ENCODE data around the gene NOCT.
"Not testable (repeated sequence)": the region's sequence is repeated elsewhere in the genome, so short reads cannot be mapped to it uniquely, and the experiment has no call there.

NOCT gene

DNA sequence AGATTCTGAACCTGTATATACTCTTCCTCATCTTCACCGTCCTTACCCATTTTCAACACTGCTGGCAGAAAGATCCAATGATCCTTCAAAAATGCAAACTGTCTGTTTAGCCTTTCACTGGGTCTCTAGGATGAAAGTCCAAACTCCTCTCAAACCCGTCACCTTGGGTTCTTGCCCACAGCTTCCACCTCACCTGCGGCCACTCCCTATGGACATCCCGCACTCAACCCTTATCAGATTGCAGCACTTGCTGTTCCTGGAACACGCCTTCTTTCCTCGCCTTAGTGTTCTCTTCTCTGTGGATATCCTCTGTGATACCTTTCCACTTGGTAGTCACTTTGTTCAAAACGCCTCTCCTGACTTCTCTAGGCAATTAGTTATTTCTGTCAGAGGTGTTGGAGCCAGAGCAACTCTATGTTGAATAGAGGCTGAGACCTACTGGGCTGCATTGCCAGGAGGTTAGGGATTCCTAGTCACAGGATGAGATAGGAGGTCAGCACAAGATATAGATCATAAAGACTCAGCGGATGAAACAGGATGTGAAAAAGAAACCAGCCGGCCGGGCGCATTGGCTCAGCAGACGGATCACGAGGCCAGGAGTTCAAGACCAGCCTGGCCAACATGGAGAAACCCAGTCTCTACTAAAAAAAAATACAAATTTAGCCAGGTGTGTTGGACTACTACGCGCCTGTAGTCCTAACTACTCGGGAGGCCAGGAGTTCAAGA, 4.2 kb upstream of the NOCT start:
- no peak for DNase-seq

DNA sequence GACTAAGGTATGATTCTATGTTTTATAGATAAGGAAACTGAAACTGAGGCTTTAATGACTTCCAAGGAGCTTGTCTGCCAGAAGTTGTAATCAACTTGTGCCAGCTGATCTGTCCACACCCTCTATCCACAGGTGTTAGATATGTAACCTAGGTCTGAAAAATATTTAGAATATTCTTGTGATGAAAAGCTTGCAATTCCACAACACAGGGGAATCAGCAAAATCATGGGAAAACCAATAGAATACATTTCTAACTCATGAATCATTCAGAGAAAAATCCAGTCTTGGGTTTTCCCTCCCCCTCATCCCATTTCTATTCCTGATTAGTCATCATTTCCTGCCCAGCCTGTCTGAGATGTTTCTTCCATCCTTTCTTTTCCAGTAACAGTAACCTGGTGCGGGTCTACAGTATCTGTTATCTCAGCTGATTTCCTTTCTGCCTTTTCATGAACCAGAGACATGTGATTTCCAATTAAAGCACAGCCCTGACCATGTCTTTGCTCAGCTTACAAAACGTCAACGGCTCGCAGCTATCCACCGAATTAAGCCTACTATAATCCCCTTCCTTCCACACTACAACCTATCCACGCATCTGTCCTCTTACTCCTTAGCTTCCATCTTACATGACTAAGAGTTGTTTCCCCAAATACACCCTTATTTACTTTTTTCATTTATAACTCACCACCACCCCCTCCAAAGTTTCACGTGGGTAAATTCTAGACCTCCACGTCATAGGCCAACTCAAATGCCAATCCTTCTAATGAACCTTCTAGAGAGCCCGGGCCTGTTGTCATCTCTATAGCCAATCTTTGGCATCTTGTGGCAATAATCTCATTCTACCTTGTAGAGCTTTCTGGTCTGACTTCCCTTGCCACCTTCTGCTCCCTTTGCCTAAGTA, 961 bp upstream of the NOCT start:
- DNase-seq = peak; percentile 14

DNA sequence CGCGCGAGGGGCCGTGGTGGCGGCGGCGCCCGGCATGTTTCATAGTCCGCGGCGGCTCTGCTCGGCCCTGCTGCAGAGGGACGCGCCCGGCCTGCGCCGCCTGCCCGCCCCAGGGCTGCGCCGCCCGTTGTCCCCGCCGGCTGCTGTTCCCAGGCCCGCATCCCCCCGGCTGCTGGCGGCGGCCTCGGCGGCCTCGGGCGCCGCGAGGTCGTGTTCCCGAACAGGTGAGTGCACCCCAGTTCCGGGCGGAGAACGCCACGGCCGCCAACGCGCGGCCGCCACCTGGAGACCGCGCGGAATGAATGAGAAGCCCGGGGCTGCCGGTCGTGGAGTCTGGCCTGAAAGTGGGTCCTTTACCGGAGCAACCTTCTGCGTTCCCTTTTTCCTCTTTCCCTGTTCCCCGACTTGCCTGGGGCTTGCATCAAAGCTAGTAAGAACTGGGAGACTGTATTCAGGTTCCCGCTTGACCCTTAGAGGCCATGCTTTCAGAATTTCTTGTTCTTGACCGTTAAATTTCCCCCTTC, 429 bp downstream of the NOCT start:
- no peak for DNase-seq

DNA sequence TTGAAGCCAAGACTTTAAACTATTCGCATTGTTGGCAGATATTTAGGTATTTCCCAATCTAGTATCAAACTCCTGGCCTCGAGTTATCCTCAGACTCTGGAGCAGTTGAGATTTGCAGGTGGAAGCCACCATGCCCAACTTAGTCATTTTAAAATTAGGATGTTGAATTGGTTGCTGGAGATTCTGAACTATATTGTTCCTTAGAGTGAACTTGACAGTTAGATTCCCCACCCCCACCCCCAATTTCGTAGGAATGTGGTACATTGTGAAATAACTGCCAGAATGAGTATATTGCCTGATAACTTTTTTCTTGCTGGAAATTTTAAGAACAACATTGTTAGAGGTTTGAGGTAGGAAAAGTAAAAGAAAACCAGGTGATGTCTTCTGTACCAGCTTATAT, 2.3 kb downstream of the NOCT start:
- DNase-seq = no peak

DNA sequence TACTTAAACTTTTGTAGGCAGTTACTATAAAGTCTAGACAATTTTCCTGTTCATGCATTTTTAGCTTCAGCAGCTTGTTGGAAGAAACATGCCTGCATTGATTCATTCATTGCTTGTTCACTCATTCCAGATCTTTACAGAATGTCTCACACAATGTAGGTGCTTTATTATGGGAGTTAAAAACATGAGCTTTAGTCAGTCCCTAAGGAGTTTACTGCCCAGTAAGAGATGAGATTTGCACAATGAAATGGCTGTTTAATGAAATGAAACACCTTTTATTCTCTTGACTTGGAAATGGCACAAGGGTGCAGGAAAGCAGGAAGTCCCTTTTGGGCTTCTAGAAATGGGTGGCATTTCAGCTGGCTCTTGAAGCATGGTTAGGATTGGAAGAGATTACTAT, 2.9 kb downstream of the NOCT start:
- DNase-seq = no peak

DNA sequence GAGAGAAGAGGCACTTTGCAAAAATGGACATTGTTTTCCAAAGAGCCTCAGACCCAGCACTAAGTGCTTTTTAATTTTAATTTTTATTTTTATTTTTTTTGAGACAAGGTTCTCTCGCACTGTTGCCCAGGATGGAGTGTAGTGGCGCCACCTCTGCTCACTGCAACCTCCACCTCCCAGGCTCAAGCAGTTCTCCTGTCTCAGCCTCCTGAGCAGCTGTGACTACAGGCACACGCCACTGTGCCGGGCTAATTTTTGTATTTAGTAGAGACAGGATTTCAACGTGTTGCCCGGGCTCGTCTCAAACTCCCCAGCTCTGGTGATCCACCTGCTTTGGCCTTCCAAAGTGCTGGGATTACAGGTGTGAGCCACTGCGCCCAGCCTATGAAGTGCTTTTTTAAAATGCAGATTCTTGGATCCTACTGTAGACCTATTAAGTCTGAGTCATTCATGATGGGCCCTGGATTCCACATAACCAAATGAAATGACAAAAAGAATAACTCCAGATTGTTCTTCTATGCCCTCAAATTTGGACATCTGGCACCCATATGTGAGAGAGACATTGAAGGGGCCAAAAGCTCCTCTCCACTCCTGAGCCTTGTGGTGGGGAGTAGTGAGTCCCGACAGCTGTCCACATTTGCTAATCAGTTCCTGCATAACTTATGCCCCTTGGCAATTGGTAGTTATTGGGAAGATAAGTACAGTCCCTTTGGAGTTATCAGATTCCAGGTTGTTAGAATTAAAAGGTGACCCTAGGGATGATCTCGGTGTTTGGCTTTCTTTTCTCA, 3.6 kb downstream of the NOCT start:
- DNase-seq = no peak

DNA sequence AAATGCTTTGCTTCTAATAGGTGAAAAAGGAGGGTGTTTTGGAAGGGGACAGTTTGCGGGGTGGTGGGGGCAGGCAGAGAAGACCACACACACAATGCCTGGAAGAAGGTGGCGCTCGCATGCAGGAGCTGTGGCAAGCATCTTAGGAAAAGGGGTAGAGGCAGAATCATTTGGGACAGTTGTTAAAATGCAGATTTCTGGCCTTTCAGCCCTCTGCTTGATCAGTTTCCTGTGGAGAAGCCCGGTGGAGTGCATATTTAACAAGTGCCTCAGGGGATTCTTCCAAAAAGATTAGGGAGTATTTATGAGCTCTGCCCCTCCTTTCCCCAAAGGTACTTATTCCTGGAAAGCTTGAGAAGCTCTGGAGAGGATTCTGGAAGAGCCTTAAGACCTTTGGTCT, 4.8 kb downstream of the NOCT start:
- no peak for DNase-seq

DNA sequence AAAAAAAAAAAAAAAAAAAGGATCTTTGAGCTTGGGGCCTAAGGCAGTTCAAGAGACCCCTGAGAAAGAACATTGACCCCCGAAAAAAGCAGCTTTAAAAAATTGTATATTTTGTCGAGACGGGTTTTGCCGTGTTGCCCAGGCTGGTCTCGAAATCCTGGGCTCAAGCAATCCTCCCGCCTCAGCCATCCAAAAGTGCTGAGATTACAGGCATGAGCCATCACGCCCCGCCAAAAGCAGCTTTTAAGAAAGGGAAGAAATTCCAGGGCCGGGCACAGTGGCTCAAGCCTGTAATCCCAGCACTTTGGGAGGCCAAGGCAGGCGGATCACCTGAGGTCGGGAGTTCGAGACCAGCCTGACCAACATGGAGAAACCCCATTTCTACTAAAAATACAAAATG, 5.5 kb downstream of the NOCT start:
- DNase-seq = not testable (repeated sequence)

DNA sequence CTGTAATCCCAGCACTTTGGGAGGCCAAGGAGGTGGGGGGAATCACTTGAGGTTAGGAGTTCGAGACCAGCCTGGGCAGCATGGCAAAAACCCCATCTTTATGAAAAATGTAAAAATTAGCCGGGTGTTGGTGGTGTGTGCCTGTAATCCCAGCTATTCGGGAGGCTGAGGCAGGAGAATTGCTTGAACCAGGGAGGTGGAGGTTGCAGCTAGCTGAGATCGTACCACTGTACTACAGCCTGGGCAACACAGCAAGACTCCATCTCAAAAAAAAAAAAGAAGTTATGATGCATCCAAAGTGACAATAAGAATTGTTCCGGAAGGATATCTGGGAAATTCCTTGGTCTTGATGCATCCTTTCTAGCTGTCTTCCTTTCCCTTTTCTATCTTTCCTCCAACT, 7.3 kb downstream of the NOCT start:
- no peak for DNase-seq

DNA sequence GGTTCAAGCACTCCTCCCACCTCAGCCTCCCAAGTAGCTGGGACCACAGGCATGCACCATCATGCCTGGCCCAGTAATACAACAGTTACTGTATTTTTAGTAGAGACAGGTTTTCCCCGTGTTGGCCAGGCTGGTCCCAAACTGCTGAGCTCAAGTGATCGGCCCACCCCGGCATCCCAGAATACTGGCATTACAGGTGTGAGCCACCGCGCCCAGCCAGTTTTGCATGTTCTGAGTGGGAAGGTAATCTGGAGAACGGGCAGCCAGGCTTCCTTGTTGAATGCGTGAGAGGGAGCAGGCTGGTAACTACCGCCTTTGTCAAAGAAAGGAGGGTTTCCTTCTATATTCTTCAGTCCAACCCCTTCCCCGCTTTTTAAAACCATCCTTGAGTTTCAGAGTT, 9.1 kb downstream of the NOCT start:
- no peak for DNase-seq

DNA sequence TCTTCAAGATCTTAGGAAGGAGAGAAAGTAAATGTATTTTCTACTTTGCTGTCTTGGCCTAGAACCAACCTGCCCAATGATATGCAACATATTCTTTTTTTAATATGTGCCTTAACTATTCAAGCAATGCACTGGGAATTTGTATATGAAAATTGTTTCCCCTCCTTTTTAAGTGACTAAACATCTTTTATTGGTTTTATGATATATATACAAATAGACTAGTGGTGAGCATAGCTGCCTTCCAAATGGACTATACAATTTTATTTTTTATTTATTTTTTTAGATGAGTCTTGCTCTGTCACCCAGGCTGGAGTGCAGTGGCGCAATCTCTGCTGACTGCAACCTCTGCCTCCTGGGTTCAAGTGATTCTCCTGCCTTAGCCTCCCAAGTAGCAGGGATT, 10.3 kb downstream of the NOCT start:
- DNase-seq = no peak

DNA sequence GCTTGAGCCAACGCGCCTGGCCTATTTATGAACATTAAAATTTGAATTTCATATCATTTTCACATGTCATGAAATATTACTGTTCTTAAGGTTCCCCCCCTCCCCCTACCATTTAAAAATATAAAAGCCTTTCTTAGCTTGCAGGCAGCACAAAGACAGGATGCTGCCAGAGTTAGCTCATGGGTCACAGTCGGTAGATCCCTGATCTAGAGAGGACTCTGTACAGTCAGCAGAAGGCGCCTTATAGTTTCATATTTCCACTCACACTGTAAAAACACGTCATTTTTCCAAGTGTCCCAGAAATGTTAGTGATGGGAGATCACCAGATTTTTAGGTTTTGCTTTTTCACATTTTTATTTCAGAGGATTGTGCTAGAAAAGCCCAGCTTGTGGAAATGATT, 12.2 kb downstream of the NOCT start:
- no peak for DNase-seq

DNA sequence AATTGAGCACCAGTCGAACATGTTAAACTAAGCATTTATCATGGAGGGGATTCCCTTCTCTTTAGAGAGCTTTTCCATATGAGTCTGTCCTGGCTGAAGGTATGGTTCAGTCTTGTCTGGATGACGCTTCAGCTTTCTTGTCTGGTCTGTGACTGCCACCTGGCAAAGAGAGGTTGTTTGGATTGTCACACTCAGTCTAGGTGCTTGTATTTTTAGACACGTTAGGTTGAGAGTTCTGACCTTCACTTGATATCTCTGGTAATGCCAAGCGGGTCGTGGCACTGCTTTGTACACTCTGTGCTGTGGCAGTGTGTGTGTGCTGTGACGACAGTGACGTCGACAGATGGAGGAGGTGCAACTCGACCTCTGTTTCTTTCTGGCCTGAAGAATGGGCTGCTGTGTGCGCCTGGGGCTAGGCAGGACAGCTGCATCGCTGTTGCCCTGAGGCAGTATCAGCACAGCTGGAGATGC, 12.6 kb downstream of the NOCT start:
- DNase-seq = no peak

DNA sequence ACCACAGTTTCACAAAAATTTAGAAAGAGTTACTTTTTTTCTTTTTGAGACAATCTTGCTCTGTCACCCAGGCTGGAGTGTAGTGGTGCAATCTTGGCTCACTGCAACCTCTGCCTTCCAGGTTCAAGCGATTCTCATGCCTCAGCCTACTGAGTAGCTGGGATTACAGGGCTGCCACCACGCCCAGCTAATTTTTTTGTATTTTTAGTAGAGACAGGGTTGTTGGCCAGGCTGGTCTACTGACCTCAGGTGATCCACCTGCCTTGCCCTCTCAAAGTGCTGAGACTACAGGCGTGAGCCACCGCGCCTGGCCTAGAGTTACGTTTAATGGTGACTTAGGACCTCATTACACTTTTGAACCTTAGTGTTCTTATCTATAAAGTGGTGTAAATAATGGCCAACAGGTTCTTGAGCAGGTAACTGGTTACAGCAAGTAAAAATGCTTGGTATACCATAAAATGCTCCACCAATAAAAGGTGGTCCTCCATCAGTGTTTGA, 14.3 kb downstream of the NOCT start:
- DNase-seq = not testable (repeated sequence)

DNA sequence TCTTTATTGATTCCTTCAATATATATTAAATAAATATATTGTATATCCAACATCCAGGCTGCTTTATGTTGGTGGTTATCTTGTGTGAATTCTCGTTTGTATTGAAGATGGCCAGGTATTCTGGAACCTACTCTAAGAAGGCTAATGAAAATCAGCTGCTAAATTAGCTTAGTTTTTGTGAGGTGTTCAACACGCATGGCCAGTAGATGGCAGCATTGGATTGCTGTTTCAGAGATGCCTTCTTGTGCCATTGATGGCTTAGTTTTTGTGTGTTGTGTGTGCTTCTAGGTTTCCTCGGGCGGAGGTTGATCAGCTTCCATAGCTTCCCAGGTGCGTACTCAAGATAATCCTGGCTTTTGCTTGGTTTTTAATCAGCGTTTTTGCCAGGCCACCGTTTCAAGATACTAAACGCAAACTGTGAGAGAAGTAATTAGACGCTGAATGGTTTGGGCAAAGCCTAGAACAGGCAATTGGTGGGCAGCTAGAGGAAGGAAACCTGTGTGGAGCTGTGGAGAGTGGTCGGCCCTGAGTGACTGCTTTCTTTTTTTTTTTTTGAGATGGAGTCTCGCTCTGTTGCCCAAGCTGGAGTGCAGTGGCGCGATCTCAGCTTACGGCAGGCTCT, 15.1 kb downstream of the NOCT start:
- peak; percentile 60 for DNase-seq

DNA sequence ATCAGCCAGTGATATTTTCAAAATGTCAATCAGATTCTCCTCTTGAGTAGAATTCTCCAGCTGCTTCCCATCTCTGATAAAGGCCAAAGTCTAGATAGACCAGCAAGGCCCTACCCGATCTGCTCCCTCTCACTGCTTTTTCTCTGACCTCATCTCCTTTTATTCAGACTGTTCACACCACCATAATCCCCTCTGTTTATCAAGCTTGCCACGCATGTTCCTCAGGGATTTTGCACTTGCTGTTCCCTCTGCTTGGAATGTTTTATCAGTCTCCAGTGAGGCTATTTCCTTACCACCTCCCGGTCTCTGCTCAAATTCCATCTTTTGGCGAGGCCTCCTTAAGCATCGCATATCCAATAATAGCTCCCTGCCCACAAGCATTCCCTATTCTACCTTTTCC, 20.1 kb downstream of the NOCT start:
- DNase-seq = no peak

DNA sequence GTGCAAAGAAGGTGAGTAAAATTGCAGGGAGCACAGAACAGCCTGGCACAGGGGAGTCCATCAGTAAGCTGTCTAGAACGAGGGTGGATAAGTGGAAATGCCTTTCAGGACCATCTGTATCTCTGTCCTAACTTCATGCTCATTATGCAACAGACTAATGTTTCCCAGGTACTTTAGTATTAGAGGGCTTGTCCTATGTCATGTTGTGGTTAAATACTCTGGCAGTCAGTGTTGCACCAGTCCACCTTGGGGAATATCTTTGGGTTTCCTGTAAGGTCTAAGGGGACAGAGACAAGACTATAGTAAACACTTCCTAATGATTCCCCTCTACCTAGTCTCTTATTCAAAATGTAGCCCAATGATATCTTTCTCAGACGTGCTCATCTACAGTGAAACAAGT, 21.3 kb downstream of the NOCT start:
- no peak for DNase-seq

DNA sequence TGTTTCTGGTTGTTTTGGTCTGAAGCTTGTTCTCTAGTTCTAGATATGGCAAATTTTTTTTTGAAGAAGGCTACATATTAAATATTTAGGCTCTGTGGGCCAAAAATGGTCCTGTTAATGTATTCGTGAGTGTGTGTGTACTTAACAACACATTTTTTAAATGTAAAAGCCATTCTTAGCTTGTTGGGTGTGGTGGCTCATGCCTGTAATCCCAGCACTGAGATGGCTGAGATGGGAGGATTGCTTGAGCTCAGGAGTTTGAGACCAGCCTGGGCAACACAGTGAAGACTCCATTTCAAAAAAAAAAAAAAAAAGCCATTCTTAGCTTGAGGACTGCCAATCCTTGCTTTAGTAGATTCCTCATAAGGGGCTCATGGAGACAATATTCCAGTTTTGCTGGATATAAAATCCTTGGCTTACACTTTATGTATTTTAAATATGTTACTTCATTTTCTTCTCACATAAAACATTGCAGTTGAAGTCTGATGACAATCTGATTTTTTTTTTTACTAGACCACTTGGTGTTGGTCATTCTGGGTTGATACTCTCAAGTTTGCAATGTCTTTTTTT, 23.4 kb downstream of the NOCT start:
- no peak for DNase-seq

DNA sequence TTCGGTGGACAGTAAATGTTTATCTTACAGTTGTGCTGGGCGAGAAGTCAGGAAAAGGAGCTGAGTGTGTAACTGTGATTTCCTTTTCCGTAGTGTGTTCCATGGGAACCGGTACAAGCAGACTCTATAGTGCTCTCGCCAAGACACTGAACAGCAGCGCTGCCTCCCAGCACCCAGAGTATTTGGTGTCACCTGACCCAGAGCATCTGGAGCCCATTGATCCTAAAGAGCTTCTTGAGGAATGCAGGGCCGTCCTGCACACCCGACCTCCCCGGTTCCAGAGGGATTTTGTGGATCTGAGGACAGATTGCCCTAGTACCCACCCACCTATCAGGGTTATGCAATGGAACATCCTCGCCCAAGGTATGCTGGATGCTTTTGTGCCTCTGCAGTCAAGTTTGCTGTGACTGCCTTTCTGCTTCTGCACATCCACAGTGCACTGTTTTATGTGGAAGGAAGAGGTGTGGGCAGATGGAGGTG, 27.4 kb downstream of the NOCT start:
- no peak for DNase-seq

DNA sequence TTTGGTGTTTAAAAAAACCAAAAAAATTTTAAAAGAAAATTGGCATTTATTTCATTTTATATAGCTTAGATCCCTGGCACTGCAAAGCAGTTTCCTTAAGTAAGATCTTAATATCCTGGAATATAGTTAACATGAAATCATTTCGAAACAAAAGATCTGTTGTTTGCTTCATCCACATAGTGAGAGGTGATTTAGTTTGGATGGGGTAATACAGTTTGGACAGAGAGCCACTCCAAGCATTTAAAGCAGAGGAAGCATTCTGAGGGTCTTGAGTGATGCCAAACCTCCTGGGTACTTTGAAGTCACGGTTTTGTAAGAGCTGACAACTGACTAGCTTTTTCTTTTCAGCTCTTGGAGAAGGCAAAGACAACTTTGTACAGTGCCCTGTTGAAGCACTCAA, 28.7 kb downstream of the NOCT start:
- no peak for DNase-seq

DNA sequence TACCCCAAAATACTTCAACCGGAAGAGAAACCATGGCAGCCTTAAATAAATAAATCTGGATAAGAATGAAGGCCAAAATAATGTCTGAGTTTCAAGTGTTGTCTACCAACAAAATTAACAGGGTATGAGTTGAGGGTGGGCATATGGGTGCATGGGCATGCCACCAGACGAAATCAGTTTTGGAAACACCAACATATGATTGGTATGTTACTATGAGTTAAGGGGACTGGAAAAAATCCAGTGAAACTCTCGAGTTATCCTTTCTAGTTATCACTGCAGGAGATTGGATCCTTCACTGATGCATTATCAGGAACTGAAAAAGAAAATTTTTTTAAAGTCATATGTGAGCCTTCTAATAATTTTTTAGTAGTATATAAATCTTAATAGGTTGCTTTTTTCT, 32.4 kb downstream of the NOCT start:
- DNase-seq = no peak

DNA sequence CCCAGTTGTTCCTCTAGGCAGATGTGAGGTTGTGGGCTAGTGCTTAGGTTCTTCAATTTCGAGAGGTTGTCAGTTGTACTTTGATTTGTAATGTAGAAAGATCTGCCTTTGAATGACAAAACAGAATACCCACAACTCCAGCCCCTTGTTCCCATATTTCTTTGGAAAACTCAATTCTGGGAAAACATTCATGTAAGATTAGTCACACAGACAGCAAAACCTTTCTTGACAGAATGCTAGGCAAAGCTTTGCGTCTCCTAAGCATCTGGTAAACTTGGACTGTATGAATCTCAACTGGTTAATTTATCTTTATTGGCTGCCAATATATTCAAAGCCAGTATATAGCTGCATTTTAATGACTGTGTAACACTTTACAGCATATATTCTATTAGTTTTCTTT, 34.9 kb downstream of the NOCT start:
- DNase-seq = no peak

Measured in activated naive CD4-positive, alpha-beta T cell treated with anti-CD3 and anti-CD28 coated beads, Interleukin-2, amount 50 U/mL, for 16 hours (primary cell).